Testis (tissue), 2 donors: ENCODE measurements around the gene RCC2.

Experiments
- CTCF ChIP-seq, 3 experiments: fragments of 450-650 bp in 2 of 3; fragments of 200-600 bp in 1 of 3; sonication (generic) in 1 of 3; IDR thresholded peaks; one replicate each; pipeline ENCODE4 v1.5.1; 2016 to 2019; ENCODE audit warnings: antibody characterized with exemption in 3 of 3, mild to moderate bottlenecking in 2 of 3, moderate library complexity in 1 of 3
- POLR2A ChIP-seq: fragments of 450-650 bp; IDR thresholded peaks from one replicate; pipeline ENCODE4 v1.6.1; 2017; ENCODE audit warnings: antibody characterized with exemption, mild to moderate bottlenecking, moderate library complexity

DNA sequence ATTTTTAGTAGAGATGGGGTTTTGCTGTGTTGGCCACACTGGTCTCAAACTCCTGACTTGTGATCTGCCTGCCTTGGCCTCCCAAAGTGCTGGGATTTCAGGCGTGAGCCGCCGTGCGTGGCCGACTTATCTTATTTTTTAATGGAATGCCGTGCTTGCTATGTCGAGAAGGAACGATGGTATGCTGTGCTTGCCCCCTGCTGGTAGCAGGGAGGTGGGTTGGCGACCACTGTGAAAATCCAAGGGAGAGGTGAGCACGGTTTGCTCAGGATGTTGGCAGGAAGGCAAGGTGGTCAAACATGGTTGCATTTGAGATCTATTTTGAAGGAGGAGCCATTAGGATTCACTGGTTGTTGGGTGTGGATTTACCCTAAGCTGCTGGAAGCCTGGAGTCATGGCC, 45.8 kb upstream of the RCC2 start:
- TF ChIP-seq CTCF (IDR thresholded peaks at IDR 0.05) (peak in 1 of 3 experiments; percentile 40), POLR2A (no peak)
